WTC11 (cell line): ENCODE results near the gene BAG1.

ENCODE experiments used
- CBFB ChIP-seq: sonication (generic); formaldehyde crosslinking; IDR thresholded peaks from 2 replicates; pipeline ENCODE4 v1.8.1; 2022; ENCODE audit warnings: mild to moderate bottlenecking, low read depth, missing genetic modification reagents
- MAX ChIP-seq: sonication (generic); formaldehyde crosslinking; IDR thresholded peaks from 2 replicates; pipeline ENCODE4 v1.8.0; 2022; ENCODE audit warnings: mild to moderate bottlenecking, missing genetic modification reagents
- NR2C2 ChIP-seq: sonication (generic); formaldehyde crosslinking; IDR thresholded peaks from 2 replicates; pipeline ENCODE4 v1.8.0; 2022; ENCODE audit warnings: mild to moderate bottlenecking, missing genetic modification reagents

- no peak for TF ChIP-seq MAX (CRISPR knock-in tag)
- TF ChIP-seq NR2C2 (CRISPR knock-in tag), result no peak
- no peak for TF ChIP-seq CBFB (CRISPR knock-in tag)
Measured at GRCh38 chr9:33222031-33222430, 42.5 kb downstream of the BAG1 start.
